ENCODE results near the gene CASQ1.

DNA sequence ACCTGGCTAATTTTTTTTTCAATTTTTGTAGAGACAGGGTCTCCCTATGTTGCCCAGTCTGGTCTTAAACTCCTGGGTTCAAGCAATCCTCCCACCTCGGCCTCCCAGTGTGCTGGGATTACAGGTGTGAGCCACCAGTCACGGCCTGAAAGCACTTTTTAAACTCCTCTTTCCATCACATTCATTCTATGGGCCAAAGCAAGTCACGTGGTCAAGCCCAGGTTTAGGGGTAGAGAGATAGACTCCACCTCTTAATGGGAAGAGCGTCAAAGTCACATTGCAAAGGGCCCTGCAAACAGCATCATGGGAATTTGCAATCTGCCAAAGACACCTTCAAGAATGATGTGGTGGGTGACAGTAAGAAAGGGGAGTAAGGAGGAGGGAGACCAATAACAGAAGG lies 31.8 kb upstream of the CASQ1 start:
- TF ChIP-seq POLR2AphosphoS5 (IDR thresholded peaks at IDR 0.05; ENCODE audit: low read depth, low read length), result no peak
- TF ChIP-seq POLR2A (IDR thresholded peaks at IDR 0.05; ENCODE audit: low read depth, low read length), result no peak
- no peak for TF ChIP-seq TAF1 (IDR thresholded peaks at IDR 0.05; ENCODE audit: low read depth, low read length)
- TF ChIP-seq SPI1 (IDR thresholded peaks at IDR 0.05; ENCODE audit: low read depth, low read length), result no peak
- no peak for TF ChIP-seq PAX5 (IDR thresholded peaks at IDR 0.05; ENCODE audit: insufficient read depth, low read length, severe bottlenecking)
- no peak for TF ChIP-seq POU2F2 (IDR thresholded peaks at IDR 0.05; ENCODE audit: low read depth, low read length)
